OCI-M1 (cell line): ENCODE results near the gene MBNL1.

Source experiments
- DNase-seq: peaks from one replicate; lab custom pipeline; 2025; lab: John Stamatoyannopoulos, UW

MBNL1 gene

DNA sequence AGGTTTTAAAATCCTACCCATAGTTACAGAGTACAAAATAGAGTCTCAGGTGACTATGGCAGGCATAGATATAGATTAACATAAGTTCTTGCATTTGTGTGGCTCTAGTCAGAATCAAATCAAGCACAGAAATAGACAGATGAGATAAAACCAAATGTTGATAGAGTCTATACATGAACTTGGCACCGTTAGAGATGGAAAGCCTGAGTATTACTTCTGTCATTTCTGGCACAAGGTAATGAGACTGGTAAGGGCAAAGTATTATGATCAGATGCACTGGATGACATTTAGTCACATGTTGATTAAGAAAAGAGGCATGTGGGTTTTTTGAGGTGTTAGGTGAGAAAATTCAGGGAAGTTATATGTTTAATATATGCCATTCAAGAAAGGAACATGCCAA is 219.7 kb downstream of the MBNL1 start:
- DNase-seq = no peak

DNA sequence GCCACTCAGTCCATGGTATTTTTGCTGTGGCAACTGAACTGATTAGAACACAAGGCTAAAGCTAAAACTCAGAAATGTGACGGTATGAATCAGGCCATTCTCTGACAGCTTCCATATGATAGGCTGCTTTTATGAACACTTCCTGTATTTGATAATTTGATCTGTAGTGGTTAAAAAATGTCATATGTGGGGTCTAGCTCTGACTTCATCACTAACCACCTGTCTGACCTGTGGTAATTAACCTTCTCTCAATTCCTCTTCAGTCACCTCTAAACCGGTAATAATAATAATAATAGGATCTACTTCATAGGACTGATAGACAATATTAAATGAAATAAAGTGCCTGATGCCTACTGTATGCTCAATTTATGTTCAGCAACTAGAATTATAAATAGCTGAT is 223.2 kb downstream of the MBNL1 start:
- no peak for DNase-seq

DNA sequence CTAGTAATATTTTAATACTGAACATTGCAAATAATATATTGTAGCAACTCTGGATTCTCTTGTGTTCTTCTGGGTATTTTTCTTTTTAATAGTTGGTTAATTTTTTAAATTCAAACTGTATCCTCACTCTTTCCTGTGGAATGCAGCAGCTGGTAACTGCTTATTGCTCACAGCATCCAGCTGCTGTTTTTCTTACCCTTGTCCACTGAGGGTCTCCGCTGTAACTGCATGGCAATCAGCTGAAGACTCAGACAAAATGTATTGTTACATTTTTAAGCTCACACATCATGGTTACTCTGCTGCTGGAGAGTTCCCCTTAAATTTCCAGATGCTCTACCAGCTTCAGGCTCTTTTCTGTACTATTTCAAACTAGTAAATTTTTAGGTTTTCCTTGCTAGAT is 227.6 kb downstream of the MBNL1 start:
- DNase-seq = no peak

DNA sequence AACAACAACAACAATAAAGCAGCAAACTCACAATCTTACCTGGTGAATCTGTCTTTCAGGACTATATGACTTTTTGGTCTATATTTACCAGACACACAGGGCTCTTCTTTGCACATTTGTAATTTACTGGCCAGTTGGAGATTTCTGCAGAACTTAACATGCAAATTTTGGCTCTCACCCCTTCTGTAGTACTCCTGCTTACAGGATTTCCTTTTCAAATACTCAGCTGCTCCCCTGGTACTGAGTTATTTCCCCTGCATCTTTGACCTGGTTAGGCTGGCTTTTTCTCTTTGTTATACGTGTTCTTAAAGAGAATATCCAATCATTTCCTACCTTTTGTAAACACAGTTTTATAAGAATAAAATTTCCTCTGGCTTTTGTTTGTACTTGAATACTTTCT is 228.0 kb downstream of the MBNL1 start:
- no peak for DNase-seq

DNA sequence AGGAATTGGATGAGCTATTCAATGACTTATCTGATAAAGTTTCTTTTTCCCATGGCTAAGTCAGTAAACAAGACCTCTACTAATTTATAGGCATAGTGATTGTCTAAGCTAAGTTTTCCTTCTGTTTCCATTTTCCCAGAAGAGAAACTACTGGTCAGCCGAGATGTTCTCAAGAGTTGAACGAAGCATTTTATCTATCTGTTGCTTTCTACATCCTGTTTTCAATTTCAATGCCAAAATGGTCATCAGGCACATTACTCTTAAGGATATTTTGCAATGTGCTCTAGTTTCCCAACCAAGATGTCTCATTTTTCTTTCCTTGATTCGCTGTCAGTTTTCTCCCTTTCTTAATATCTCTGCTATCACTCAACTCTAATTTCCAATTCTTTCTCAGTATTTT is 228.7 kb downstream of the MBNL1 start:
- DNase-seq = no peak

DNA sequence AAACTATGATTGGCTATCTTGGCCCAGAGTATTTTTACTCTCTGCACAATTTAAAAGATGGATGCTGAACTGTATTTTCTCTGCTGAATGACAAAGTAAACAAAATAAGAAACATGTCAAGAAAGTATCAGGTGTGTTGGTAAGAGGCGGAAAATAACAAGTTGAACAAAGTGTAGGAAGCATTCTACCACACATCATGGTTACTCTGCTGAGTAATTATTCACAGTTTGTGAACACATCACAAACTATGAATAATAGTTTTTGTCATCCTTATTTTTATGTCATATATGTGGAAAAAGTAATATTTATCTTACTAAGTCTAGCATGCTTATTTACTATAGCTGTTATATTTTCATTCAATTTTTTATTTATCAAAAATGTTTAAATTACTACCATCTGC is 229.2 kb downstream of the MBNL1 start:
- DNase-seq = no peak

DNA sequence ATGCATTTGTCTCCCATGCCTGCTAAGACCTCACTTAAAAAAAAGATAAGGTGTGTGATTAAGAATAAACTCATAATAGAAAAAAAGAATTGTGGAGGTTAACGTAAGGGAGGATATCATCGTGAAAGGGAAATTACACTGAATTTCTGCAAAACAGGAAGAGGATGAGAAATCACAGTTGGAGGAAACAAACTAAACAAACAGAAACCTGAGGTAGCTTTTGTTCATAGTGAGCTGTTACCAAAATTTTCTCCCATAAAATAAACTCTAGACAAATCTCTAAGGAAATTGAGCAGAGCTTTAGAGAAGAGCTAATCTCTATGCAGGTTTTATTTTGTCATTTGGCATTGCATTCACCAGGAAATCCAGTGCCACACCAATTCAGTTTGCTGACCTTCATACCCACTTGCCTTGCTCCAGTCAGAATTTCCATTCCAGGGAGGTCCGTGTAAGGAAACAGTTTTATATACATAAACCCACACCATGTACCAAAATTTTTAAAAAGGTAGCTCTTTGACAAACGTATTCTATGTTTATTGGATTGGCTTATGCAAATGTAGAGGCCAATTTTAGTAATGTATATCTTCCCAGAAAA is 231.2 kb downstream of the MBNL1 start:
- DNase-seq = no peak

DNA sequence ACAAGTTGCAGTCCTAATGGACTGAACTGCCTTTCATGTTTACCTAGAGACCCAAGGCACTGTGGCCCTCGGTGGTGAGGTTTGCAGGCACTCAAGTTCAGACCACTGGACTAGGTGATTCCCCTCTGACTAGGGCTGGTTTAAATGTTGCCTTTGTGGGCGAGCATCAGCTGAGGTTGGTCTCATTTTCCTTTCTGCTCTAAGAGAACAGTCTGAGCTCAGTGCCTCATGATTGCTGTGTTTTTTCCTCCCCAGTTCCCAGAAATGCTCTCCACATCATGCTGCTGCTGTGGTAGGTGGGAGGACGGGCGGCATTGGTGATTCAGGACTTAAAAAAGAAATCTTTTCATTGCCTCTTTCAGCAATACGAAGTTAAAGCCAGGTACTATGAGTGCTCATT is 237.2 kb downstream of the MBNL1 start:
- no peak for DNase-seq

DNA sequence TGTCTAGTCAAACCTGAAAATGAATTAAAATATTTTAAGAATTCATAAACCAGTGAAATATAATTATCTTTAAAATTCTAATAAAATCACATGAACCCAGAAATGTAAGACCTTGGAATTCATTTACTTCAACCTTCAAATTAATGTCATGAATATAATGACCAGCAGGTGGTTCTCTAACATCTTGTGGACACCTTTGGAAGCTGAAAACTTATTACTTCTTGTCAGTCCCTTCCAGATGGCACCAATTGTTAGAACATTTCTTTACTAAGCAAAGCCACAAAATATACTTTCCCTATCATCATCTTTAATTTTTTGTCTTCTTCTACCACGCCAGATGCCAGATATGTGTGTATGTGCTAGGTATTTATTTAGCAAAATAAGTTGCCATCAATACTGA is 240.0 kb downstream of the MBNL1 start:
- peak; percentile 60 for DNase-seq

DNA sequence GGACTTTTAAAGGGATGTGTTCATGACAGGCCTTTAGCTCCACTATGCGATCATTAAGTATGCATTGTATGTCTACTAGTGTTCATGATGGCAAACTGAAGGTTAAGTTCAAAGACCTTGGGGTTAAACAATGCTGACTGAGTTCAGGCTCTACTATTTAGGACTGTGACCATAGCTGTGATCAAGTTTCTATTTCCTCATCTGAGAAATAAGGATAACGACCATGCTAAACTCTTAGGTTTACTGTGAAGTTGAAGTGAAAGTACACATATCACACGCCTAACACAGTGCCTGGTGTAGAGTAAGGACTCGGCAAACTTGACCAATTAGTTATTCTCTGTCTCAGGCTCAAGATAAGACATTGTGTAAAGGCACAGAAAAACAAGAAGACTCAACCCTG is 243.2 kb downstream of the MBNL1 start:
- DNase-seq = no peak

DNA sequence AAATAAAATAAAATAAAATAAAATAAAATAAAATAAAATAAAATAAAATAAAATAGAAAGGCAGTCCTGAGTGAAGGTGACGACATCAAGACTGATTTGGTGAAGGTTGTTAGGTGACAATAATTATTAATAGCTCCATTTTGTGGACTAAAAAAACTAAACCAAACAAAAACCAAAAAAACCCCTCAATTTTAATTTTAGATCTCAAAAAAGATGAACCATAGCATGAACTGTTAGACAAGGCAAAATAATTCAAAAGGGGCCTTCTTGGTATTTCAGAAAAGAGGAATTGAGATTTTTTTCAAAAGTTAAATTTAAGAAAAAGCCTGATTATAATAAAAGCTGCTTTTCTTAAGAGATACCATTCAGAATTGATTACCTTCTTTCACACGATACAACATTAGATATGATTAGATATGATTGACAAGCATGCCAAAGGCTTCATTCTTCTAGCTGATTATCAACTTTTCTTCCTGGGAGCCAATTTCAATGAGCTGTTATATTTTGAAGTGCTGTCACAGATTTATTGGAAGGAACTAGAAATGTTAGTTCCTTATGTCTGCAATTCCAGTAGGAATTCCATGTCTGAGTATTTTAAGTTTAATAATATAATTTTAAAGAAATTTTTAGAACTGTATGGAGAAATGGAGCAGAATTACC is 244.7 kb downstream of the MBNL1 start:
- no peak for DNase-seq
